HepG2 (cell line): Measurements from ENCODE around the gene CTNNBL1. TPM values are rescaled to one million over a fixed set of nuclear protein-coding genes. Genes with fewer than 3 reads are reported as not detected.

Experiments used
- ATF2 ChIP-seq: sonication (generic); formaldehyde crosslinking; IDR thresholded peaks from 2 replicates; pipeline ENCODE4 v1.4.0; 2020; ENCODE audit warnings: missing genetic modification reagents
- CEBPB ChIP-seq: IDR thresholded peaks from 2 replicates; pipeline ENCODE4 v1.6.1; 2011; ENCODE audit warnings: low read depth, low read length, improper control_type of control experiment, borderline replicate concordance
- SALL2 ChIP-seq: sonication (generic); formaldehyde crosslinking; IDR thresholded peaks from 2 replicates; pipeline ENCODE4 v1.8.1; 2023; ENCODE audit warnings: mild to moderate bottlenecking, missing genetic modification reagents, inconsistent platforms
- SNAPC4 ChIP-seq: sonication (generic); formaldehyde crosslinking; IDR thresholded peaks from 2 replicates; pipeline ENCODE4 v1.4.0; 2020; ENCODE audit warnings: mild to moderate bottlenecking, missing genetic modification reagents
- SP1 ChIP-seq, 2 experiments: fragments of 450-650 bp in 1 of 2; sonication (generic) in 1 of 2; formaldehyde crosslinking in 1 of 2; IDR thresholded peaks; 2 replicates each; pipeline versions ENCODE4 v1.4.0 to v1.6.1; 2016 to 2020; ENCODE audit warnings: missing genetic modification reagents in 1 of 2
- ZC3H4 ChIP-seq: sonication (generic); formaldehyde crosslinking; IDR thresholded peaks from 2 replicates; pipeline ENCODE4 v1.4.0; 2020; ENCODE audit warnings: missing genetic modification reagents, borderline replicate concordance
- ZFP90 ChIP-seq: sonication (generic); formaldehyde crosslinking; IDR thresholded peaks from 2 replicates; pipeline ENCODE4 v1.8.0; 2022; ENCODE audit warnings: missing genetic modification reagents, mild to moderate bottlenecking, inconsistent platforms, borderline replicate concordance
- ZNF362 ChIP-seq: sonication (generic); formaldehyde crosslinking; IDR thresholded peaks from 2 replicates; pipeline ENCODE4 v1.4.0; 2020; ENCODE audit warnings: missing genetic modification reagents, mild to moderate bottlenecking, borderline replicate concordance
- ZNF691 ChIP-seq: sonication (generic); formaldehyde crosslinking; IDR thresholded peaks from 2 replicates; pipeline ENCODE4 v1.4.0; 2020; ENCODE audit warnings: missing genetic modification reagents, low read depth, mild to moderate bottlenecking, borderline replicate concordance
- polyA plus RNA-seq, 8 experiments: library from polyadenylated mRNA; depleted of rRNA in 3 of 8; stranded (reverse) in 7 of 8; unstranded in 1 of 8; fragments of >200 nt; fragmentation: Illumina TruSeq in 4 of 8; extraction: Trizol in 4 of 8; gene quantifications; 2 replicates each; pipeline versions ENCODE4 v1.2.1 to v1.2.3, GENCODE V29; 2011 to 2016; ENCODE audit warnings: low read depth in 4 of 8, missing spikeins in 1 of 8, mixed read lengths in 1 of 8; ENCODE audit not compliant: insufficient read depth in 1 of 8
- total RNA-seq, 5 experiments: library from RNA; depleted of rRNA; stranded (reverse); fragments of >200 nt; fragmentation: Illumina TruSeq; extraction: Trizol; gene quantifications; 2 replicates each; pipeline ENCODE4 v1.2.3, GENCODE V29; 2016; ENCODE audit warnings: low read depth in 1 of 5
- TF ChIP-seq, protein P1 (sequence below): sonication (generic); formaldehyde crosslinking; IDR thresholded peaks from 2 replicates; pipeline ENCODE4 v1.4.0; 2020; ENCODE audit warnings: mild to moderate bottlenecking, missing genetic modification reagents, borderline replicate concordance
- TF ChIP-seq, protein P2 (sequence below): IDR thresholded peaks from 2 replicates; pipeline ENCODE4 v1.6.1; 2016; ENCODE audit warnings: mild to moderate bottlenecking

The CTNNBL1 gene
- total and polyA plus RNA-seq, 2 of the 13 experiments (the other 11 are each of a cell fraction or from before 2014, with no cell fraction given), result 49.3 to 94.6 TPM

GRCh38 chr20:37677969-37678861 lies 15.6 kb upstream of the CTNNBL1 start (continued):
- no peak for TF ChIP-seq ZNF362 (CRISPR knock-in tag)
- TF ChIP-seq SALL2 (CRISPR knock-in tag), result no peak
- TF ChIP-seq, protein P1, sequence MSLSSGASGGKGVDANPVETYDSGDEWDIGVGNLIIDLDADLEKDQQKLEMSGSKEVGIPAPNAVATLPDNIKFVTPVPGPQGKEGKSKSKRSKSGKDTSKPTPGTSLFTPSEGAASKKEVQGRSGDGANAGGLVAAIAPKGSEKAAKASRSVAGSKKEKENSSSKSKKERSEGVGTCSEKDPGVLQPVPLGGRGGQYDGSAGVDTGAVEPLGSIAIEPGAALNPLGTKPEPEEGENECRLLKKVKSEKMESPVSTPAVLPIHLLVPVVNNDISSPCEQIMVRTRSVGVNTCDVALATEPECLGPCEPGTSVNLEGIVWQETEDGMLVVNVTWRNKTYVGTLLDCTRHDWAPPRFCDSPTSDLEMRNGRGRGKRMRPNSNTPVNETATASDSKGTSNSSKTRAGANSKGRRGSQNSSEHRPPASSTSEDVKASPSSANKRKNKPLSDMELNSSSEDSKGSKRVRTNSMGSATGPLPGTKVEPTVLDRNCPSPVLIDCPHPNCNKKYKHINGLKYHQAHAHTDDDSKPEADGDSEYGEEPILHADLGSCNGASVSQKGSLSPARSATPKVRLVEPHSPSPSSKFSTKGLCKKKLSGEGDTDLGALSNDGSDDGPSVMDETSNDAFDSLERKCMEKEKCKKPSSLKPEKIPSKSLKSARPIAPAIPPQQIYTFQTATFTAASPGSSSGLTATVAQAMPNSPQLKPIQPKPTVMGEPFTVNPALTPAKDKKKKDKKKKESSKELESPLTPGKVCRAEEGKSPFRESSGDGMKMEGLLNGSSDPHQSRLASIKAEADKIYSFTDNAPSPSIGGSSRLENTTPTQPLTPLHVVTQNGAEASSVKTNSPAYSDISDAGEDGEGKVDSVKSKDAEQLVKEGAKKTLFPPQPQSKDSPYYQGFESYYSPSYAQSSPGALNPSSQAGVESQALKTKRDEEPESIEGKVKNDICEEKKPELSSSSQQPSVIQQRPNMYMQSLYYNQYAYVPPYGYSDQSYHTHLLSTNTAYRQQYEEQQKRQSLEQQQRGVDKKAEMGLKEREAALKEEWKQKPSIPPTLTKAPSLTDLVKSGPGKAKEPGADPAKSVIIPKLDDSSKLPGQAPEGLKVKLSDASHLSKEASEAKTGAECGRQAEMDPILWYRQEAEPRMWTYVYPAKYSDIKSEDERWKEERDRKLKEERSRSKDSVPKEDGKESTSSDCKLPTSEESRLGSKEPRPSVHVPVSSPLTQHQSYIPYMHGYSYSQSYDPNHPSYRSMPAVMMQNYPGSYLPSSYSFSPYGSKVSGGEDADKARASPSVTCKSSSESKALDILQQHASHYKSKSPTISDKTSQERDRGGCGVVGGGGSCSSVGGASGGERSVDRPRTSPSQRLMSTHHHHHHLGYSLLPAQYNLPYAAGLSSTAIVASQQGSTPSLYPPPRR (CRISPR knock-in tag), result no peak; the same call in 1 of the 2 replicates
- TF ChIP-seq SNAPC4 (CRISPR knock-in tag), result no peak
- TF ChIP-seq, protein P2, sequence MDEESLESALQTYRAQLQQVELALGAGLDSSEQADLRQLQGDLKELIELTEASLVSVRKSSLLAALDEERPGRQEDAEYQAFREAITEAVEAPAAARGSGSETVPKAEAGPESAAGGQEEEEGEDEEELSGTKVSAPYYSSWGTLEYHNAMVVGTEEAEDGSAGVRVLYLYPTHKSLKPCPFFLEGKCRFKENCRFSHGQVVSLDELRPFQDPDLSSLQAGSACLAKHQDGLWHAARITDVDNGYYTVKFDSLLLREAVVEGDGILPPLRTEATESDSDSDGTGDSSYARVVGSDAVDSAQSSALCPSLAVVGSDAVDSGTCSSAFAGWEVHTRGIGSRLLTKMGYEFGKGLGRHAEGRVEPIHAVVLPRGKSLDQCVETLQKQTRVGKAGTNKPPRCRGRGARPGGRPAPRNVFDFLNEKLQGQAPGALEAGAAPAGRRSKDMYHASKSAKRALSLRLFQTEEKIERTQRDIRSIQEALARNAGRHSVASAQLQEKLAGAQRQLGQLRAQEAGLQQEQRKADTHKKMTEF (CRISPR knock-in tag), result no peak
- TF ChIP-seq ZFP90 (CRISPR knock-in tag), result no peak
- TF ChIP-seq ZNF691 (CRISPR knock-in tag), result no peak
- no peak for TF ChIP-seq SP1 (IDR thresholded peaks at IDR 0.05)
- no peak; the same call in 1 of the 2 replicates for TF ChIP-seq SP1 (CRISPR knock-in tag; IDR thresholded peaks at IDR 0.05)
- no peak for TF ChIP-seq ATF2 (CRISPR knock-in tag)
- TF ChIP-seq ZC3H4 (CRISPR knock-in tag), result no peak
- no peak for TF ChIP-seq CEBPB
